HG02623 (cell line): ENCODE data around the gene GSG1L.
"Not testable (repeated sequence)": the region's sequence is repeated elsewhere in the genome, so short reads cannot be mapped to it uniquely, and the experiment has no call there.

Source experiments
- ATAC-seq: cut with Tn5 transposase; IDR thresholded peaks from one replicate; pipeline ENCODE4 v1.9.1; 2021; ENCODE audit warnings: moderate library complexity; ENCODE audit not compliant: unreplicated experiment

Gene GSG1L

GRCh38 chr16:27745348-27745747, 318.2 kb downstream of the GSG1L start:
- ATAC-seq: no peak

- ATAC-seq: no peak
These were observed 319.6 kb downstream of the GSG1L start for GRCh38 chr16:27743963-27744362.

DNA sequence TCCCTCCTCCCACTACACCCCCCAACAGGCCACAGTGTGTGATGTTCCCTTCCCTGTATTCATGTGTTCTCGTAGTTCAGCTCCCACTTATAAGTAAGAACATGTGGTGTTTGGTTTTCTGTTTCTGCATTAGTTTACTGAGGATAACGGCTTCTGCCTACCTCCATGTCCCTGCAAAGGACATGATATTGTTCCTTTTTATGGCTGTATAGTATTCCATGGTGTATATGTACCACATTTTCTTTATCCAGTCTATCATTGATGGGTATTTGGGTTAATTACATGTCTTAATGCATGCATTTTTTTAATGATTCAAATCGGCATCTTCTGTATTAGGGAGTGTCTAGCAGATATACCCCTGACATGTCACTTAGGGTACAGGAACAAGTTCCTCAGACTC, 320.5 kb downstream of the GSG1L start:
- not testable (repeated sequence) for ATAC-seq

GRCh38 chr16:27742333-27742732, 321.2 kb downstream of the GSG1L start:
- no peak for ATAC-seq

- ATAC-seq: no peak
These were observed 322.9 kb downstream of the GSG1L start for GRCh38 chr16:27740496-27741201.

GRCh38 chr16:27739606-27740357, 323.7 kb downstream of the GSG1L start:
- ATAC-seq: no peak

GRCh38 chr16:27738596-27738995, 324.9 kb downstream of the GSG1L start:
- ATAC-seq: no peak
